GM12878 (cell line): Measurements from ENCODE around the gene SPINT2. TPM values are rescaled to one million over a fixed set of nuclear protein-coding genes. Genes with fewer than 3 reads are reported as not detected.

ENCODE experiments used
- CBFB ChIP-seq: IDR thresholded peaks from 2 replicates; pipeline ENCODE4 v1.6.1; 2016; ENCODE audit warnings: antibody characterized with exemption, low read depth
- ELK1 ChIP-seq: IDR thresholded peaks from 2 replicates; pipeline ENCODE4 v1.6.1; 2012; ENCODE audit warnings: low read depth, low read length, improper control_type of control experiment
- GATAD2B ChIP-seq: fragments of 450-650 bp; conservative IDR thresholded peaks from 2 replicates; pipeline ENCODE4 v1.6.1; 2017; ENCODE audit warnings: low read depth, mild to moderate bottlenecking, moderate library complexity
- MEF2A ChIP-seq: IDR thresholded peaks from 2 replicates; pipeline ENCODE4 v1.6.1; 2011; ENCODE audit warnings: low read depth, mild to moderate bottlenecking, low read length, moderate library complexity; ENCODE audit not compliant: insufficient read depth
- NRF1 ChIP-seq: conservative IDR thresholded peaks from 2 replicates; pipeline ENCODE4 v1.6.1; 2011; ENCODE audit warnings: mild to moderate bottlenecking, low read depth, low read length, improper control_type of control experiment
- PAX8 ChIP-seq: fragments of 450-650 bp; IDR thresholded peaks from 2 replicates; pipeline ENCODE4 v1.6.1; 2017; ENCODE audit warnings: mild to moderate bottlenecking, moderate library complexity
- PRDM15 ChIP-seq: fragments of 450-650 bp; formaldehyde crosslinking; IDR thresholded peaks from 2 replicates; pipeline ENCODE4 v1.4.0; 2020; ENCODE audit warnings: mild to moderate bottlenecking, moderate library complexity
- RCOR1 ChIP-seq: conservative IDR thresholded peaks from 2 replicates; pipeline ENCODE4 v1.6.1; 2012; ENCODE audit warnings: low read depth, low read length, improper control_type of control experiment
- ZBTB11 ChIP-seq: fragments of 450-650 bp; formaldehyde crosslinking; IDR thresholded peaks from 2 replicates; pipeline ENCODE4 v1.5.0; 2022; ENCODE audit warnings: mild to moderate bottlenecking, missing genetic modification characterization
- polyA plus RNA-seq, 11 experiments: library from polyadenylated mRNA; depleted of rRNA in 4 of 11; unstranded in 6 of 11; stranded (reverse) in 5 of 11; fragments of >200 nt; fragmentation: Nextera tagmentation in 4 of 11; fragmentation: Illumina TruSeq in 1 of 11; extraction: Ambion mirVana in 4 of 11; extraction: Trizol in 1 of 11; gene quantifications; 1 replicate in 1 of 11; 2 replicates in 10 of 11; pipeline versions ENCODE4 v1.2.1 to v1.2.3, GENCODE V29; 2011 to 2016; ENCODE audit warnings: inconsistent platforms in 2 of 11, missing spikeins in 2 of 11, low read depth in 1 of 11
- total RNA-seq, 4 experiments: library from RNA; depleted of rRNA in 3 of 4; stranded (reverse); fragments of >200 nt in 3 of 4; fragmentation: Illumina TruSeq in 1 of 4; extraction: Trizol in 1 of 4; gene quantifications; 2 replicates each; pipeline versions ENCODE4 v1.2.1 to v1.2.3, GENCODE V29; 2013 to 2021

The SPINT2 gene
- total and polyA plus RNA-seq, 10 of the 15 experiments (the other 5 are each of a cell fraction or from before 2014, with no cell fraction given): 0.15 to 26.5 (median 17.5) TPM

GRCh38 chr19:38227287-38228004 lies 36.9 kb upstream of the SPINT2 start (continued):
- TF ChIP-seq ZBTB11 (no peak), CBFB (no peak), NRF1 (no peak), ELK1 (no peak), PAX8 (no peak), GATAD2B (no peak), RCOR1 (no peak), MEF2A (no peak), PRDM15 (CRISPR knock-in tag) (no peak)
